GM21576 (cell line): ENCODE data around the gene HOXC9.

Source experiments
- ATAC-seq: cut with Tn5 transposase; IDR thresholded peaks from one replicate; pipeline ENCODE4 v1.9.1; 2021; ENCODE audit warnings: mild to moderate bottlenecking, moderate library complexity; ENCODE audit not compliant: unreplicated experiment

Gene HOXC9

DNA sequence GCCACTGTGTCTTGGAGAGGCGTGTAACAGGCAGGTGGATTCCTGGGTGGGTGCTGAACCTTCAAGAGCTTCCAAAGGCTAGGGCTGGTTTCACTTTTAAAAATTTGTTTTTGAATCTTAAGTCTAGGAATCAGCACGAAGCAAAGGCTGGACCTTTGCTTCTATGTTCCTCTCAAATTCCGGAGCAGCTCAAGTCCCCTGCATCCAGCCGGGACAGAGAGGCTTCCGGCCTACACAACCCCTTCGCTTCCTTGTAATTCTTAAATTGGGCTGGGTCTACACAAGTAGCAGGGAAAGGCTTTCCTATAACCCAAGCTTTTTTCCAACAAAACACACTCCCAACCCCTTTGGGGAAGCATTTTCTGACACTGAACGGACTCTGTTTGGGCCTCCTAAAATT, 37.0 kb upstream of the HOXC9 start:
- no peak for ATAC-seq

DNA sequence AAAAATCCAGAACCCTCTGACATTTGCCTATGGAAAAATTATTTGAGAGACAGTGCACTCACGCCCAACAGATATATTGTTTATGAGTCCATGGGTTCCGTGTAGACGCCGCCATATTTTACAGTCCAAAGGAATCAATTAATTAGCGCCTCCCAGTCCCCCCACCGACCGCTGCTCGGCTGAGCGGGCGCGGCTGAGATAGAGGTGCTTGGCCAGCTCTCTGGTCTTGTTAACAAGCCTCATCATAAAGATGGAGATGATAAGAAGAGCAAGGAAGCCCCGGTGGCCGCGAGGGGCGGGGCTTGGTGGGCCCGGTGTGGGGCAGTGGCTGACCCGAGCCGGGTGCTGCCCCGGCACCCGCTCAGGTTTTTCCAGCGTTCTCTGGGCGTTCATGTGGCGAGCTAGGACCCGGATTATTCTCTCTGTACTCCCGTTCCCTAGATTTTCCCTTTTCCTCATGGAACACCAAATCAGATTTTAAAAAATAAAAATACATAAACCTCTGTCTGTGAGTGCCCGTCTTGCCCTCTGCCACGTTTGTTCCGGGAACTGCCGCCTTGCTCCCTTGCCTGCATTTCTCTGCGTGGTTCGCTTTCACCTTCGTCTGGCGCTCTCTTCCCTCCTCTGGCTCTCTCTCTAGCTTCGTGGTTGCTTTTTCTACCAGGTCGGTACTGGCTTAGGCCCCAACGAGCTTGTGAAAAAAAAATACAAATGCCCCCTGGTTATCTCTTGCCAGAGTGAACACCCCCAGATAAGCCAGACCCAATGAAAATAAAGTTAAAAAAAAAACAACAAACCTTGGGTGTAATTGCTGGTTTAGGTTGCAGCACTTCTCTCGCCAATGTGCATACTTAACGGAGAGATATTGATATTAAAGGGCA, 36.3 kb upstream of the HOXC9 start:
- no peak for ATAC-seq

DNA sequence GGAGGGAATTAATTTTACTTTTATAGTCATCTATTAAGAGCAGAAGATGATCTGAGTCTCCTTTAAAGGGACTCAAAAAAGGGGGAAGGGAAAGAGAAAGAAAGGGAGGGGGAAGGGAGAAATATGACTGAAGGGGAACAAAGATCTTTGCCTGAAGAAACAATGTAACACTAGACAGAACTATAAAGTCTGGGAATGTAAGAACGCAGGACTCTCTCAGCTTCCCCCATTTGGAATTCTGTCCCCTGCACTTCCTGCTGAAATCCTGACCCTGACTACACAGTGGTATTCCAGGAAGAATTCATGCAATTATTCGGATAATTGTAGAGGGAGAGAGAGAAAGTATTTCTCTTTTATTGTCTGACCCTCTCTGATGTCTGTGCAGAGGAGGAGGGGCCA, 35.6 kb upstream of the HOXC9 start:
- ATAC-seq, result no peak

DNA sequence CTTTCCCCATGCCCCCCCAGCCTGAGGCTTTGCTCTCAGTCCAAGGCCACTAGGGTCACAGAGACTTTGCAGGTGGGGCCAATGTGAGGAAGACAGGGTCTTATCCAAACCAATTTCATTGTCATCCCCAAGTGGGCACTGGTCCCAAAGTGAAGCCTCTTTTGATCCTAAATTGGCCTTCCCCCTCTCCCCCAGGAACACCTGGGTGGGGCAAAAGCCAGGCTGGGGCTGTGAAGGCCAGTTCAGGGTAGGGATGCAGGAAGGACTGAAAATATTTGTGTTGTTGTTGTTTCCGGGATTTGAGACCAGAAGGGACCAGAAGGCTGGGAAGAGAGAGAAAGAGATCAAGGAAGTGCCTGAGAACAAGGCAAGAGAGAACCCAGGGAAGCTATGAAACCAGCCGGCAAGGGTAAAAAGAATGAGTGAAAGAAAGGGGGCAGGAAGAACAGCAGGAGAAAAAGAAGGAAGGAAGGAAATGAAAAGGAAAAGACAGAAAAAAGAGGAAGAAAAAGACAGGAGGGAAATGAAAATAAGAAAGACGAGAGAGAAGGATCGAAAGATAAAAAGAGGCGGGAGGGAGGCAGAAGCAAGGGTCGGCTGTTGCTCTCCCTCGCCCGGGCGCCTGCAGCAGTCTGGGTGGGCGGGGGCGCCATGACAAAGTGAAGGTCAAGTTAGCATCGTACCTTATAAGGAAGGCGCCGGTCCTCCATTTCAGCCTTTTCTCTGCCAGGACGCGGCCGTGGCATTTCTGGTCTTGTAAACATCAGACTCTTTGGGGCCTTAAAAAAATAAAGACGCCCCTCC, 34.5 kb upstream of the HOXC9 start:
- no peak for ATAC-seq

DNA sequence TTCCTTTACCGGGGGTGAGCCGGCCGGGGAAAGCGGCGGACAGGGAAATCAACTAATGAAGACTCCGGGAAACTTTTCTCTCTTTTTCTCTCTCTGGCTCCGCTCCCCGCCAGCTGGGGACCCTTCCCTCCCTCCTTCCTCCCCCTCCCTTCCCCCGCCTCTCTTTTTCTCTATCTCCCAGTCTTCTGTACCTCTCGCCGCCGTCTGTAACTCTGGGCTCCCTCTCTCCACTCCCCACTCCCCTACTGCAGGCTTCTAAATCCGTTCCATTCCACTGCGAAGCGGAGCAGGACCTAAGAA, 33.9 kb upstream of the HOXC9 start:
- no peak for ATAC-seq

DNA sequence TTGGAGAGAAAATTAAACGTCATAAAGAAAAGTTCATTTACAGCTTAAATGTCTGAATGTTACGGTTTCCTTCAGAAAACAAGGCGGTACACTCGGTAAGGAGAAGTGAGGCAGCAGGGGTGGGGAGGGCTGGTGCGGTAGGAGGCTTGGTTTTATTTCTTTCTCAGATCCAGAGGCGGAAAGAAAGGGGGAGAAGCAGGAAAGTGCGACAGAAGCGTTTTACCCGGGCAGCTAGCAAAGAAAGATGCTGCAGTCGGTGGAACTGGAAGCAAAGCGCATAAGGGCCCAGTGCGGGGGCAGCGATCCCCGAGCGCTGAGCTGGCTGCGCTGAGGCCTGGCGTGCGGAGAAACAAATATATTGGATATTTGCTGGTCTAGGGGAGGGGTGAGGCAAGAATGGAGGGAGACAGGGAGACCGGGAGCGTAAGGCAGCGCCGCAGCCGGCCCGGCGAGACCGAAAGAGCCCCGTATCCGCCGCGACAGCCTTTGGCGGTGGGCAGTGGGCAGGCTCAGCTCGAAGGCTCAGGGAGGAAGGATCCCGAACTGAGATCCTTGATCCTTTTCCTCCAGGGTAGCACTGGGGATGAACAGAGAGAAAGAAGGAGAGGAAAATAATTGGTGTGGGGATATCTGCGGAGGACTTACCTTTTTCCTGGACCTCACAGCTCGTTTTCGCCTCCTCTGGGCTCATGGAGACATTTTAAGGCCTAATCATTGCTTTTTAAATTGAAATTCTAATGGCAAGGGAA, 33.4 kb upstream of the HOXC9 start:
- ATAC-seq, result no peak

DNA sequence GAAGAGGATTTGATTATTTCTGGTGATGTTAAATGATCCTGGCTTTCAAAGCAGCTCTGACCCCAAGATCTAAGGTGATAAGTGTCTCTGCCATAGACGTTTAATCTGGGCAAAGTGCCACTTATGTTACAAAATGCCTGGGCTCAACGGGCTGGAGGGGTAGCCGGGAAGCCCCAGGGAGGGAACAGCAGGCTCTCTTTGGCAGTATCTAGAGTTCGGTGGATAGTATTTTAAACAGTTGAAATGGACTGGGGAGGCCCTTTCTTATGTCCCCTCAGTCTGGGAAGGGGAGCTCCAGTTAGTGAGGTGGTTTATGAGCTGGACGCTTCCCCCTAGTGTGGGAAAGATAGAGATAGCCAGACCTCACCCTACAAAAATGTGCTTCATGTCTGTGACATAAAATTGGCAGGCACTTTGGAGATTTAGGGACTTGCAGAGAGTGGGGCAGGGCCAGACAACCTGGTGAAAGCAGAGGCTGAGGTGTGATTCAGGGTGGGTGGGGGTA, 32.5 kb upstream of the HOXC9 start:
- ATAC-seq, result no peak

DNA sequence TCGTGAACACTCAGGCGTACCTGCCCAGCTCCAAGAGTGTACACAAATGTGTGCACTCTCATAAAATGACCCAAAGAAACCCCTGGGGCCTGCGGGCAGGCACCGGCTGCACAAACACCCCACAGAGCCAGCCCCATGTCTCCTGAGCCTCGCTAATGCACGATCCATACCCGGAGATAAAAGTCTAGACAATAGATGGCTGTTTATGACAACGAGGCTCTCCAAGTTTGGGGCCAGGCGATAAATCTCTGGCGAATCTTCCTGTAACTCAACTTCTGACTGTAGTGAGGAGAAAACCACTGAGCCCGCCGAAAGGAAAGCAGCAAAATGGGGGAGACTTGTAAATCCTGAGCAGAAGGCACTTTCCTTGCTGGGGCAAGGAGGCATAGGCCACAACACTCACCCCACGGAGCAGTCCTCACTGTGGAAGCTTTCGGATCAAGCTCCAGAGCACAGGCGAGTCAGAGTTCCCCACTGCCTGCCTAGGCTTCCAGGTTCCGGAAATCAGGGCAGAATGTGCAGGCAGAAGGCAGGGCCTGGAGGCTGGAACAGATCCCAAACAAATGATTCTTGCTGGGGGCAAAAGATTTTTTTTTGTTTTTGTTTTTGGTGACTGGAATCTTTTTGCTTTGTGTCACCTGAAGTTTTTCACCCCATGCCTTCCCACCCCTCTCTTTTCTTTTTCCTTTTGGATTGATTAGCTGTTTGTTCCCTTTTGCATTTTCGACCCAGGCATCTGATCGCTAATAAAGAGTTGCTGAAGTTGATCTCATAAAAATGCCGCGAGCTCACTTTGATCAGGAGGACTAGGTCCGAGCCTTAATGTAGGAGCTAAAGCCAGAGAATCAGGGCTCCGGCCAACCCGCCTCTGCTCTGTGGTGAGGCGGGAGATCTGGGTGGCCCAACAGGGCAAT, 31.5 kb upstream of the HOXC9 start:
- ATAC-seq, result no peak

DNA sequence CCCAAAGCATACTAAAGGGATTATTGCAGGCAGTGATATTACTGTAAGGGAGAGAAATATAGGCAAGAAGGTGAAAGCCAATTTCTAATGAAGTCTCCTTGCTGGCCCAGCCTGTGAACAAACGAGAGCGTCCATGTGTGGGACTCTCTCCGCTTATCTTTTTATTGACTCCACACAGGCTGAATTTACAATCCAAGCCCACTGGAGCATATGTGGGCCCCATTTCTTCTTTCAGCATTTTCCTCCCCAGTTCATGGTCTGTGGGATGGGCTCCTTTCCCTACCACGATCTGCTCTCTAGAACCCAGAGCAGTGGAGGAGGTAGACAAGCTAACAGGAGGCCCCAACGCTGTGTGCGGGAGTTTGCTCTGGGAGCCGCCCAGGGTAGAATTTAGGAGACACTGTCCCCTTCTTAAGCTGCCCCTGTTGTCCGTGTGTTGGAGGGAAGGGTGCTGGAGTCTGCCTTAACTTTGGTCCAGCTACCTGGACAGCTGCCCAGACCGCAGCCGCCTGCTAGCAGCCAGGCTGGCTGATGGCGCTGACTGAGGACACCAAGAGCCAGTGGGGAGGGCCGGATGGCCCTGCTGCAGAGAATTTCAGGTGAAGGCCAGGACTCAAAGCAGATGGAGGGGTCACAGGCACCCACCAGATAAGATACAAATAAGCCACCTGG, 30.2 kb upstream of the HOXC9 start:
- no peak for ATAC-seq

DNA sequence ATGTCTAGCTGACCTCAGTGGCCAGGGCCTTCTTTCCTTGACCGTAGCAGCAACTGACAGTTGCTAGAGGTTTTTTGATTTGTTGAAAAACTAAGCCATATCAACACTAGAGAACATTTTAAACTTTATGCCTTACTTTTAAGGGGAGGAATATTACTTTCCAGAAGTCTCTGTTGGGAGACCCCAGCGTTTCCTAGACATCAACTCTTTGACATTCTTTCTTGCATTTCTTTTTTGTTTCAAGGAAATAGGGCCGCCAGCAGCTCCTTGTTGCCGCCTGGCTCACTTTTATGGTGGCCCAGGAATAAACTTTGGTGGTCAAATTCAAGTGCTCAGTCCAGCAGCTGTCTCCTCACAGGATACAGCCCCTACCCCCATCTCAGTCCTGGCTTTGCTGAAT, 29.5 kb upstream of the HOXC9 start:
- ATAC-seq, result no peak

DNA sequence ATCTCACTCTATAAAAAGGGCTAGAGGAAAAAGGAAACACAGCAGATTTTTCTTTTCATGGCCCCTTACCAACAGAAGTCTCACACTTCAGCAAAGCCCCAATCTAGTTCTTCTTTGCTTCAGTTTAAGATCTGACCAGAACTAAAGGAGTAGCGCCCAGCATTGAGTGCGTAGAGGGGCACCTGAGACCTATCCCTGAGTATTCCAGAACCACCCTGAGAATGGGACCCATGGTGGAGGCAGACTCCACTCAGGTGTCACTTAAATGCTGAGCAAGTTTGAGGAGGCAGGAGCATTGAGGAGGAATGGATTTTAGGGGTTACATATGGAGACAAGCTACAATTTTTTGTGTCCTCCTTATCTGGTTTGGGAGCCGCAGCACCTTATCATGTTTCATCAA, 28.8 kb upstream of the HOXC9 start:
- no peak for ATAC-seq

DNA sequence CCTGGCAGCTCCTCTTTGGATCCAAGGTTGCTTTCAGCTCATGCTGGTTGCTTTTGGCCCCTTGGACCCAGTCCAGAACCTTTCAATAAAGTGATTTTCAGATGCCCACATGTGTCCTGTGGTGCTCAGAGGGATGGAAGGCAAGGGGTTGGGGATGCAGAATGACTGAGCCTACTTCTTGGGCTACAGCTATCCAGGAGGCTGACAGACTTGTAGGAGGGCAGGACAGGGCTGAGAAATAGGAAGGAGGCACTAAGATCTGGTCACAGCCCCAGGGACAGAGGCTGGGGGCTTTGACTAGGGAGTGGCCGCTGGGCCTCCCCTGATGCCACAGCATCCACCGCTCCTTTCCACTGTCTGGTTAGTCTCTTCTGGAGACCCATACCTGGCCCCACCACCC, 28.3 kb upstream of the HOXC9 start:
- ATAC-seq, result no peak

DNA sequence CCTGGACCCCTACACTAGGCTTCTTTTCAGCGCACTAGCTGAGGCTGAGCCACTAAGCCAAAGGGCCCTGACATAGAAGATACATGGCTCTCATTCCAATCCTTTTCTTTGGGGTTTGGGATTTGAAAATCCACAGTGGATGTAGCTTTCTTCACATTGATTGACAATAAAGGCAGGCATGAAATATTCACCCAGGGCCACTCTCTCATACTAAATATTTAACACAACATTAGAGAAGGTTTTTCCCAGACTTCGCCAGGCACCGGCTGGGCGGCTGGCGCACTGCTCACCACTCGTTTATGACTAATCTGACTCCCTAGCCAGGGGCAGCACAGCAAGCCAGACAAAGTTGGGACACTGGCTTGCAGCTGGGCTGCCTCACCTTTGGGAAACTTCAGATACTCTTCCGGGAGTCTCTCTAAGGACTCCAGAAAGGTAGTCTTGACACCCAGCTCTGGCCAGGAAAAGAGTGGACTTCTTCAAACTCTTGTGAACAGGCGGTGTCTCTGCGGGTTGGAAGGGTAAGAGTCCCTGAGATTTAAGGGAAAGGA, 27.7 kb upstream of the HOXC9 start:
- no peak for ATAC-seq

DNA sequence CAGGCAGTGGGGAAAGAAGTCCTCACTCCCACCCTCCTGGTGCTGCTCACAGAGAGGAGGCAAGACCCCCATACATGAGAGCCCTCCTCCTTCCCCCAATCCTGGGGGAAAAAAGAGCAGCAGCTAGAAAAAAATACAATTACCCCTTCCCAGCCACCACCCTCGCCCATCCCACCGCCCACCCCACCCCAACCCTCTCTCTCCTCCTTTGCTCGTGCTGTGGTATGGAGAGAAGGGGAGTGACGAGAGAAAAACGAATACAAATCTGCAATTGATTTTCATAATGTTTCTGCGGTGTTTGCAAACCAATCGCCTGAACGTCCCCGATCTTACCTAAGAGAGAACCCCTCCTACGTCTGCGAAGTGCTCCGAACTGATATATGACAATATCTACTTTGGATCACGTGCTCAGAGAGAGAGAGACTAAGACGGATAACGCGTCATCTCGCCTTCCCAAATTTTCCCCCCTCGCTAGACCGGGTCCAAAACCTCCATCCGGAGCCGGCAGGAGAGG, 27.2 kb upstream of the HOXC9 start, which contains the start of gene HOXC11:
HOXC11 (plus strand) TSS at position 405 of the 514 bp plus-strand sequence. CDS start 116 bp downstream, outside the sequence.
- no peak for ATAC-seq

DNA sequence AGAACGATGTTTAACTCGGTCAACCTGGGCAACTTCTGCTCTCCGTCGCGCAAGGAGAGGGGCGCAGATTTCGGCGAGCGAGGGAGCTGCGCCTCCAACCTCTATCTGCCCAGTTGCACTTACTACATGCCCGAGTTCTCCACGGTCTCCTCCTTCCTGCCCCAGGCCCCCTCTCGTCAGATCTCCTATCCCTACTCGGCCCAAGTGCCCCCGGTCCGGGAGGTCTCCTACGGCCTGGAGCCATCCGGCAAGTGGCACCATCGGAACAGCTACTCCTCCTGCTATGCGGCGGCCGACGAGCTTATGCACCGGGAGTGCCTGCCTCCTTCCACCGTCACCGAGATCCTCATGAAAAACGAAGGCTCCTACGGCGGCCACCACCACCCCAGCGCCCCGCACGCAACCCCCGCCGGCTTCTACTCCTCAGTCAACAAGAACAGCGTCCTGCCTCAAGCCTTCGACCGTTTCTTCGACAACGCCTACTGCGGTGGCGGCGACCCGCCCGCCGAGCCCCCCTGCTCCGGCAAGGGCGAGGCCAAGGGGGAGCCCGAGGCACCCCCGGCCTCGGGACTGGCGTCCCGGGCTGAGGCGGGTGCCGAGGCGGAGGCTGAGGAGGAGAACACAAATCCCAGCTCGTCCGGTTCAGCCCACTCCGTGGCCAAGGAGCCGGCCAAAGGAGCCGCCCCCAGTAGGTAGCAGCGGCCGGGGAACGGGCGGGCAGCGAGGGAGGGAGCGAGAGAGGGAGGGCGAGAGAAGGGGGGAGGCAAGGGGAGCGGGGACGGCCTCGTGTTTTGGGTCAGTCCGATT, 26.5 kb upstream of the HOXC9 start:
- no peak for ATAC-seq

DNA sequence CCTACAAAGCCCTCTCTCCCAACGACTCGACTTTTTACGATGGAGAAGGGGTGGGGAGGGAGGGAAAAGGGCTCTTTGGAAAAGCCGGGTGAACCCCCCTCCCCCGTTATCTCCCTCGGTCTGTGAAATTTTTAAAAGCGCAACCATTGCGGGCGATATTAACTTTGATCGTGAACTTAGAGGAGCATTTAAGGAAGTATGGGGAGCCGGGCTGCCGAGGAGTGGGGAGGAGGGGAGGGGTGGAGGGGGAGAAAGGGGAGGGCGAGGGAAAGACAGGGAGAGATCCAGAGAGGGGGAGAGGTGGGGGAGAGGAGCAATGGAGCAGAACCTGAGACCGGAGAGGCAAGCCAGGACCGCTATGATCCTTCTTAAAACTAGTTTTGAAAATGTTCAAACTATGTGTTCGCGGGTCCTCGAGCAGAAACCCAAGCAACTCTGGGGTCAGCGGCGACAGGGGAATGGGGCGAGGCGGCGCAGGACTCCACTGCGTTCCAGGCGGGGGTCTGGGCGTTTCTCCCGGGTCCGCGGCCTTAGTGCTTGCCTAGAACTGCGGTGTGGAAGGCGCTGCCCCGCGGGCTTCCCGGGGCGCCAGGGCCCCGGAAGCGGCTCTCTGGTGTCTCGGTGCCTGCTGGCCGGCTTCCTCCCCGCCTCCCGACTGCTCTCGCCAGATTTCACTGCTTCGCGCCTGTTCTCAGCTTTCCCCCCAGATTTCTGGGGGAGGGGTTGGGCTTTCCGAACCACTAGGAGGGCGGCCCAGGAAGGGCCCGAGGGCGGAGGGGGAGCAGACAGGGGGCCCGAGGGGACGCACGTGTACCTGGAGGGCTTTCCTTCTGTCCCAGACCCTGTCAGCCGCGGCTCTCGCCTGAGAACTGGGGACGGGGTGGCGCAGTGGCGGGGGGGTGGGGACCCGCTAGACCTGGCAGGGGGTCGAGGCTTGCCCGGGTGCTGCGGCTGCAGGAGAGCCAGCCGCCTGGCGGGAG, 25.6 kb upstream of the HOXC9 start, which contains the start of gene HOTAIR:
HOTAIR (minus strand) TSS at position 871 of the 980 bp plus-strand sequence.
- no peak for ATAC-seq

DNA sequence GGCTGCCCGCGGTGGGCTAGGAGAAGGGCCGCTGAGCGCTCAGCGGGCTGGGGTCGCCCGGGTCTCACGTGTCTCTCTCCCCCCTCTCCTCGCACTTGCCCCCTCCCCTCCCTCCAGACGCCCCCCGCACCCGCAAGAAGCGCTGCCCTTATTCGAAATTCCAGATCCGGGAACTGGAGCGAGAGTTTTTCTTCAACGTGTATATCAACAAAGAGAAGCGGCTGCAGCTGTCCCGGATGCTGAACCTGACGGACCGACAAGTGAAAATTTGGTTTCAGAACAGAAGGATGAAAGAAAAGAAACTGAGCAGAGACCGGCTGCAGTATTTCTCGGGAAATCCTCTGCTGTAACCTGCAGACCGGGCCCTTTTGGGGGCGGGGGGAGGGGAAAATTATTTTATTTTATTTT, 24.9 kb upstream of the HOXC9 start:
- no peak for ATAC-seq
